ENCODE data around the gene RTP3.
"Not testable (repeated sequence)": the region's sequence is repeated elsewhere in the genome, so short reads cannot be mapped to it uniquely, and the experiment has no call there.

Gene RTP3

DNA sequence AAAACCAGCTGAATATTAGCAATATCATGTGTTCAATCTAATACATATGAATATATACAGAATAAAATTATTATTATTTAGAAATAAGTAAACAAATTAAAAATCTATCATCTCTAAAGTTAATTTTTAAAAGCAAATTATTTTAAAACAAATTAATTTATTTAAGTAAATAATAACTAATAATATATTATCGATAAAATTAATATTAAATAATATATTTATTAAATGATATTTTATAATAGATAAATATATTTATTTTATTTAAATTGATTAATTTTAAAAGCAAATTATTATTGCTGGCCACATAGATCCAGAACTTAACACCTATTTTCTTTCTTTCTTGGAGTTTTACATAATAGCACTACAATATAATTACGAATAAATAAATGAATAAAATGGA lies 22.2 kb downstream of the RTP3 start:
- H3K9me3 ChIP-seq (ENCODE audit: low read length) = no peaks in the 10 kb centered on the region
- no peak overlapping the region for H3K9ac ChIP-seq (ENCODE audit: low read length)
- no peaks in the 10 kb centered on the region for H3K79me2 ChIP-seq (ENCODE audit: insufficient read depth, low read length)
- no peak overlapping the region for H2AFZ ChIP-seq (ENCODE audit: low read length)
- H3F3A ChIP-seq (ENCODE audit: insufficient read depth, low read length) = no peaks in the 10 kb centered on the region
- TF ChIP-seq EZH2 (IDR thresholded peaks at IDR 0.05; ENCODE audit: borderline replicate concordance, low read length) = no peak
- no peak for TF ChIP-seq CTCF (IDR thresholded peaks at IDR 0.05; ENCODE audit: low read length)
- no peaks in the 10 kb centered on the region for H4K20me1 ChIP-seq (ENCODE audit: insufficient read depth, low read length)
- H3K4me3 ChIP-seq (ENCODE audit: low read depth, low read length, poor library complexity, severe bottlenecking) = no peak overlapping the region
- H3K4me2 ChIP-seq (ENCODE audit: low read length) = no peak overlapping the region
- no peaks in the 10 kb centered on the region for H3K9me2 ChIP-seq (ENCODE audit: low read depth, low read length)
- H3K36me3 ChIP-seq (ENCODE audit: insufficient read depth, low read length) = no peaks in the 10 kb centered on the region
- H3K27me3 ChIP-seq (ENCODE audit: insufficient read depth, low read length) = no peaks in the 10 kb centered on the region
- H3K4me1 ChIP-seq (ENCODE audit: insufficient read depth, low read length, severe bottlenecking) = no peaks in the 10 kb centered on the region
- no peak overlapping the region for H3K27ac ChIP-seq (ENCODE audit: low read depth, low read length, poor library complexity, severe bottlenecking)

DNA sequence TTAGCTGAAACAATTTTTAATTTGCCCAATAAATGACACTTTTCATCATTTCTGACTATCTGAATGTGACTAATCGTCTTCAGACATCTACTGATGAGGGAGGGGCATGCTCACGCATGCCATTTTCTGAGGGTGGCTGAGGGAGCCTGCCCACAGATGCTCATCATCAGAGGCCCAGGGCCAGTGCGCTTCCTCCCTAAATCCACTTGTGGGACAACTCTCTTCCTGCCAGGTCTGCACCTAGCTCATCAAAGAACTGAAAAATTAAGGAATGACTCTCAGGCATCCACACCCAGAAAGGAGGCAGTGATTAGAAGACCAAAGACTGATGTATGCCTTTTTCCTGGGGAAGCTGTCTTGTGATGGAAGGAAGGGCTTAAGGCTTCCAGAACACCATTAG lies 22.8 kb downstream of the RTP3 start:
- no peak for TF ChIP-seq CTCF (IDR thresholded peaks at IDR 0.05; ENCODE audit: low read length)
- TF ChIP-seq EZH2 (IDR thresholded peaks at IDR 0.05; ENCODE audit: borderline replicate concordance, low read length) = no peak
- Histone ChIP-seq H3K4me1 (ENCODE audit: insufficient read depth, low read length, severe bottlenecking) (no peaks in the 10 kb centered on the region), H3K27me3 (ENCODE audit: insufficient read depth, low read length) (no peaks in the 10 kb centered on the region), H2AFZ (ENCODE audit: low read length) (no peak overlapping the region), H3K9me3 (ENCODE audit: low read length) (no peaks in the 10 kb centered on the region), H3K27ac (ENCODE audit: low read depth, low read length, poor library complexity, severe bottlenecking) (no peak overlapping the region), H3K79me2 (ENCODE audit: insufficient read depth, low read length) (no peaks in the 10 kb centered on the region), H3K4me2 (ENCODE audit: low read length) (no peak overlapping the region), H3K36me3 (ENCODE audit: insufficient read depth, low read length) (no peaks in the 10 kb centered on the region), H3K4me3 (ENCODE audit: low read depth, low read length, poor library complexity, severe bottlenecking) (no peak overlapping the region), H3F3A (ENCODE audit: insufficient read depth, low read length) (no peaks in the 10 kb centered on the region), H4K20me1 (ENCODE audit: insufficient read depth, low read length) (no peaks in the 10 kb centered on the region), H3K9ac (ENCODE audit: low read length) (no peak overlapping the region), H3K9me2 (ENCODE audit: low read depth, low read length) (no peaks in the 10 kb centered on the region)

GRCh38 chr3:46521096-46521495 lies 23.3 kb downstream of the RTP3 start:
- no peak overlapping the region for H3K9ac ChIP-seq (ENCODE audit: low read length)
- H3K36me3 ChIP-seq (ENCODE audit: insufficient read depth, low read length) = no peaks in the 10 kb centered on the region
- H3K9me3 ChIP-seq (ENCODE audit: low read length) = no peaks in the 10 kb centered on the region
- H4K20me1 ChIP-seq (ENCODE audit: insufficient read depth, low read length) = no peaks in the 10 kb centered on the region
- no peaks in the 10 kb centered on the region for H3K27me3 ChIP-seq (ENCODE audit: insufficient read depth, low read length)
- H3K4me3 ChIP-seq (ENCODE audit: low read depth, low read length, poor library complexity, severe bottlenecking) = no peak overlapping the region
- H3K4me1 ChIP-seq (ENCODE audit: insufficient read depth, low read length, severe bottlenecking) = no peaks in the 10 kb centered on the region
- H3K27ac ChIP-seq (ENCODE audit: low read depth, low read length, poor library complexity, severe bottlenecking) = no peak overlapping the region
- TF ChIP-seq EZH2 (IDR thresholded peaks at IDR 0.05; ENCODE audit: borderline replicate concordance, low read length) (no peak), CTCF (IDR thresholded peaks at IDR 0.05; ENCODE audit: low read length) (no peak)
- H3K9me2 ChIP-seq (ENCODE audit: low read depth, low read length) = no peaks in the 10 kb centered on the region
- H2AFZ ChIP-seq (ENCODE audit: low read length) = no peak overlapping the region
- no peaks in the 10 kb centered on the region for H3F3A ChIP-seq (ENCODE audit: insufficient read depth, low read length)
- H3K4me2 ChIP-seq (ENCODE audit: low read length) = no peak overlapping the region
- H3K79me2 ChIP-seq (ENCODE audit: insufficient read depth, low read length) = no peaks in the 10 kb centered on the region

GRCh38 chr3:46522201-46522600 lies 24.4 kb downstream of the RTP3 start:
- H3K9me2 ChIP-seq (ENCODE audit: low read depth, low read length); H4K20me1 ChIP-seq (ENCODE audit: insufficient read depth, low read length); H3K36me3 ChIP-seq (ENCODE audit: insufficient read depth, low read length); H3K9ac ChIP-seq (ENCODE audit: low read length); H3F3A ChIP-seq (ENCODE audit: insufficient read depth, low read length); H3K27ac ChIP-seq (ENCODE audit: low read depth, low read length, poor library complexity, severe bottlenecking); H3K79me2 ChIP-seq (ENCODE audit: insufficient read depth, low read length); H3K4me2 ChIP-seq (ENCODE audit: low read length); H3K4me1 ChIP-seq (ENCODE audit: insufficient read depth, low read length, severe bottlenecking); H3K27me3 ChIP-seq (ENCODE audit: insufficient read depth, low read length); H3K4me3 ChIP-seq (ENCODE audit: low read depth, low read length, poor library complexity, severe bottlenecking); H3K9me3 ChIP-seq (ENCODE audit: low read length); H2AFZ ChIP-seq (ENCODE audit: low read length): not testable (repeated sequence)
